ENCODE measurements around the gene CIP2A. TPM values are rescaled to one million over a fixed set of nuclear protein-coding genes. Genes with fewer than 3 reads are reported as not detected.

Gene CIP2A
- total RNA-seq, 1 donor from 2014 or later = 49.7 TPM

DNA sequence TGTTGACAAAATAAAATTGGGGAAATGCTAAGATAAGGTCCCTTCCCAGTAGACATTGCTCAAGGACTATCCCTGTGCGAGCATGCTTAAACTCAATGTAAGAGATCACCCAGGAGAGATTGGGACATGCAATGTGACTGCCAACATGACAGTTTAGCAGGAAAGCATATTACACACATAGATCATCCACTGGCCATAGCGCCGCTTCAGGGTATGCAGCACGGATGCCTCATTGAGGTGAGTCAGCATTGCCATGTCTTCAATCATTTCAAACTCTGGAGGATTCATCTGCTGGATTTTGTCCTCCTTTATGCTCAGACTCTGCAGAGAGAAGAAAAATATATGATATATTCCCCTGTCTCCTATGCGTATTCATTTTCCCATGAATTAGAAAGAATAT, 87.7 kb downstream of the CIP2A start:
- Mint-ChIP-seq H3K4me3 (no peak overlapping the region), H3K36me3 (ENCODE audit: low read depth) (no peaks in the 10 kb centered on the region), H3K4me1 (ENCODE audit: low read depth) (no peaks in the 10 kb centered on the region), H3K9me3 (no peaks in the 10 kb centered on the region), H3K27me3 (ENCODE audit: insufficient read depth) (peaks cover 8% of the 10 kb centered on the region), H3K27ac (no peak overlapping the region)
- intact Hi-C loops (cut with micrococcal nuclease) = no loop called here
- DNase-seq (ENCODE audit: low spot score) = no peak

DNA sequence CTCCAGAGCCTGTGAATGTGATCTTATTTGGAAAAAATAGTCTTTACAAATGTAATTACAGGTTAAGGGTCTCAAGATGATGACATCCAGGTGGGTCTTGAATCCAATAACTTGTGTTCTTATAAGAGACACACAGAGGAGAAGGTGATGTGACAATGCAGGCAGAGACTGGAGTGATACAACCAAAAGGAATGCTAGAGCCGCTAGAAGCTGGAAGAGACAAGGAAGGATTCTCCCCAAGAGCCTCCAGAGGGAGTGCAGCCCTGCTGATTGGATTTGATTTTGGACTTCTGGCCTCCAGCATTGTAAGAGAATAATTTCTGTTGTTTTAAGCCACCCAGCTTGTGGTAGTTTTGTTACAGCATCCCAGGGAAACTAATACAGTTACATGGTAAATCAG, 88.5 kb downstream of the CIP2A start:
- H3K9me3 Mint-ChIP-seq = no peaks in the 10 kb centered on the region
- no peak overlapping the region for H3K4me3 Mint-ChIP-seq
- H3K4me1 Mint-ChIP-seq (ENCODE audit: low read depth) = no peaks in the 10 kb centered on the region
- intact Hi-C loops (cut with micrococcal nuclease) = no loop called here
- H3K27me3 Mint-ChIP-seq (ENCODE audit: insufficient read depth) = peaks cover 3% of the 10 kb centered on the region
- H3K27ac Mint-ChIP-seq = no peak overlapping the region
- no peaks in the 10 kb centered on the region for H3K36me3 Mint-ChIP-seq (ENCODE audit: low read depth)
- no peak for DNase-seq (ENCODE audit: low spot score)

Other genes with a start within 250 kb of the CIP2A start
- 0.10 and 0.12 TPM in 2 replicates for gene MYH15, start 78.8 kb downstream of the CIP2A start, total RNA-seq
- 5.0 and 5.2 TPM in 2 replicates for gene DZIP3, start 284 bp upstream of the CIP2A start, total RNA-seq
- gene RETNLB, start 168.0 kb upstream of the CIP2A start, total RNA-seq = not detected in 2 replicates
- 94.6 and 99.4 TPM in 2 replicates for gene TRAT1, start 233.3 kb upstream of the CIP2A start, total RNA-seq